GM12864 (cell line): Measurements from ENCODE around the gene EMX1.
A peak's percentile ranks its signal among the peaks of the same experiment; 100 is the strongest.

Experiments used
- DNase-seq: peaks from one replicate; pipeline ENCODE4 v3.0.0-alpha.2; 2011; ENCODE audit warnings: low read depth
- H3K4me3 ChIP-seq: 2 replicates; pipeline ENCODE4 v1.5.1; 2011; ENCODE audit warnings: mild to moderate bottlenecking, low read depth, low read length, control low read depth
- TF ChIP-seq, protein P1 (sequence below): IDR thresholded peaks from 2 replicates; pipeline ENCODE4 v1.5.1; 2011; ENCODE audit warnings: low read depth, mild to moderate bottlenecking, moderate library complexity, low read length, control low read depth, inconsistent platforms; ENCODE audit errors: missing control alignments

EMX1 gene

DNA sequence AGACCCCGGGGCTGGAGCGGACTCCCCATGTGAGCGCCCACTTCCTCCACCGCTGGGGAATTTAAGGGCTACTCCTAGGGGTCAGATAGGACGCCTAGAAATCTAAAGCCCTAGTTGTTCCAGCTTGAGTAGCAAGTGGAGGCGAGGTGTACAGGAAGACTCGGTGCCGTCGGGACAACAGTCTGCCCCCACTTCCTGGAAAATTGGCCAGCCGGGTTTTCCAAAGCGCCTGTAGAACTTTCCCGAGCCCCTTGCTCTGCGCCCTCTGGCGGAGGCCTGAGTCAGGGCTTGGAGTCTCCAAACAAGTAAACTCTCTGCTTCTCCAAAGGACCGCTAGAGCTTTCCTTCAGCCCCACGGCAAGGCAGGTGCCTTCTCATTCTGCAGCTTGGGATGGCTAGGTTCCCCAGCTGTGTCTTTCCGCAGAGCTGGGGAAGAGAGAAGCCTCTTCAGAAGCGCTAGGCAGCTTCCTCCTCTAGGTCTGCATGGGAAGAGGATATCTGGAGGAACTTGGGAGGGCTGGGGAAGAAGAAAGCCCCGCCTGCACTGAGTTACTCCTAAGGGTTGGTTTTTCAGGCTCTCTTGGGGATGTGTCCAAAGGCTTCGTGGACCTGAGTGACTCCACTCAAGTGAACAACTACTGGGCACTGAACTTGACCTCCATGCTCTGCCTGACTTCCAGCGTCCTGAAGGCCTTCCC is 29.4 kb upstream of the EMX1 start:
- no peak for DNase-seq
- TF ChIP-seq, protein P1, sequence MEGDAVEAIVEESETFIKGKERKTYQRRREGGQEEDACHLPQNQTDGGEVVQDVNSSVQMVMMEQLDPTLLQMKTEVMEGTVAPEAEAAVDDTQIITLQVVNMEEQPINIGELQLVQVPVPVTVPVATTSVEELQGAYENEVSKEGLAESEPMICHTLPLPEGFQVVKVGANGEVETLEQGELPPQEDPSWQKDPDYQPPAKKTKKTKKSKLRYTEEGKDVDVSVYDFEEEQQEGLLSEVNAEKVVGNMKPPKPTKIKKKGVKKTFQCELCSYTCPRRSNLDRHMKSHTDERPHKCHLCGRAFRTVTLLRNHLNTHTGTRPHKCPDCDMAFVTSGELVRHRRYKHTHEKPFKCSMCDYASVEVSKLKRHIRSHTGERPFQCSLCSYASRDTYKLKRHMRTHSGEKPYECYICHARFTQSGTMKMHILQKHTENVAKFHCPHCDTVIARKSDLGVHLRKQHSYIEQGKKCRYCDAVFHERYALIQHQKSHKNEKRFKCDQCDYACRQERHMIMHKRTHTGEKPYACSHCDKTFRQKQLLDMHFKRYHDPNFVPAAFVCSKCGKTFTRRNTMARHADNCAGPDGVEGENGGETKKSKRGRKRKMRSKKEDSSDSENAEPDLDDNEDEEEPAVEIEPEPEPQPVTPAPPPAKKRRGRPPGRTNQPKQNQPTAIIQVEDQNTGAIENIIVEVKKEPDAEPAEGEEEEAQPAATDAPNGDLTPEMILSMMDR = peak; percentile 98
- H3K4me3 ChIP-seq = peak overlapping the region; percentile 67

DNA sequence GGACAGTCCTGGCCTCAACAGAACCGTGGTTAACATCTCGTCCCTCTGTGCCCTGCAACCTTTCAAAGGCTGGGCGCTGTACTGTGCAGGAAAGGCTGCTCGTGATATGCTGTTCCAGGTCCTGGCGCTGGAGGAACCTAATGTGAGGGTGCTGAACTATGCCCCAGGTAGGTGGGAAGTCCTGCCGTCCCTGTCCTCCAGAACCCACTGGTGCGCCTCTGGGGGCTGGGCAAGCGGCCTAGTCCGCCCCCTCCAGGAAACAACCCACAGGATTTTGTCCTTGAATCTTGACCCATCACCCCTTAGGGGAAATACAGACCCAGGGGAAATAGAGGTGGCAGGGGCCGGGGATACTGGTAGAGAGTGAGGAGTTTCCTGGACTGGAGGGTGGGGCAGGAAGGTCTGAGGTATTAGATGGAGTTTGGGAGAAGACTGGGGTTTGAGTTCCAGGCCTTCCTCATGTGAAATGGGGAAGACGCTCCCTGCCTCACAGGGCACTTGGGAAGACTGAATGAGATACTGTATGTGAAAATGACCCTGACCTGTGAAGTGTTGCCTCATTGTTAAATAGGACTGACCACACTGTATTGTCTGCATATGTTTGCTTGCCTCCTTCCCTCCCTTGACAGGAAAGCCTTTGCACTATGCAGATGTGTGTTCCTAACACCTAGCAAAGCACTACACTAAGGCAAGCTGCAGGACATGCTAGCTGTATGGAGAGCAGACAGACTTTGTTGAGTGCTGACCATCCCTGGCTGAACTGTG is 28.7 kb upstream of the EMX1 start:
- TF ChIP-seq, protein P1 = no peak
- H3K4me3 ChIP-seq = no peak overlapping the region
- no peak for DNase-seq

DNA sequence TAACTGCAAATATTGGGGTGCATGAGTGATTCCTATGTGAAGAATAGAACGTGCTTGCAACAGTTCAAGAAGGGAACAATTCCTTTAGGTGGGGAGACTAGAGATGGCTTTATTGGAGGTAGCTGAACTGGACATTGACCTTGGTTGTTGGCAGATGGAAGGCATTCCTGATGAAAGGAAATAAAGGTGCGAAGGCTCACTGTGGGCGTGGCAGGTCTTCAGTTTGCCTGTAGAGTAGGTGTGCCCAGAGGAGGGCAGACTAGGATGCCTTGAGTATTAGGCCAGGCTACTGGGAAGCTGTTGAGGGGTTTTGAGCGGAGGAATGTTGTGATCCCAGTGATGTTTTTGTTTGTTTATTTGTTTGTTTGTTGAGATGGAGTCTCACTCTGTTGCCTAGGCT is 27.3 kb upstream of the EMX1 start:
- no peak overlapping the region for H3K4me3 ChIP-seq
- TF ChIP-seq, protein P1 = no peak
- DNase-seq = no peak

DNA sequence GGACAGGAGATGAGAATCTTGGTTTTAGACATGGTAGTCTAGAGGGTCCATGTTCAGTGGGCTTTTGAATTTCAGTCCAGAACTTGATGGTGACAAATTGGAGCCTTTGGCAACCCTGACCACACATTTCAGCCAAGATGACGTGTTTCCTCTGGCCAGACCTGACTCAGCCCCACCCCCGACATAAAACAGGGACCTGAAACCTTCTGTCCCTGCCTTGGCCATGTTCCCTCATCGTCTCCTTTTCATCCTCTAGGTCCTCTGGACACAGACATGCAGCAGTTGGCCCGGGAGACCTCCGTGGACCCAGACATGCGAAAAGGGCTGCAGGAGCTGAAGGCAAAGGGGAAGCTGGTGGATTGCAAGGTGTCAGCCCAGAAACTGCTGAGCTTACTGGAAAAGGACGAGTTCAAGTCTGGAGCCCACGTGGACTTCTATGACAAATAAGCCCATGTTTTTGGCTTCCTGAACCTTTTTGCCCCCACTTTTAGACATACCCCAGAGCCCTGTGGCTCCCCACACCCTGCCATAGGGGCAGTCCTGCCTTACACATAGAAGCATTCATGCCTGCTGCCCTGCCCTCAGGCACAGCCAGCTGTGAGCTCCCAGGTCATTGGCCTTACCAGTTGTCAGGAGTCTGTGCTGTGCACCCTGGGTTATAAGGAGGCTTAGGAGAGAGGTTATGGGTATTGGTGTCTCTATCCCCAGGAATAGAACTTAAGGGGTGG is 26.1 kb upstream of the EMX1 start:
- TF ChIP-seq, protein P1 = no peak
- DNase-seq = no peak
- H3K4me3 ChIP-seq = no peak overlapping the region

DNA sequence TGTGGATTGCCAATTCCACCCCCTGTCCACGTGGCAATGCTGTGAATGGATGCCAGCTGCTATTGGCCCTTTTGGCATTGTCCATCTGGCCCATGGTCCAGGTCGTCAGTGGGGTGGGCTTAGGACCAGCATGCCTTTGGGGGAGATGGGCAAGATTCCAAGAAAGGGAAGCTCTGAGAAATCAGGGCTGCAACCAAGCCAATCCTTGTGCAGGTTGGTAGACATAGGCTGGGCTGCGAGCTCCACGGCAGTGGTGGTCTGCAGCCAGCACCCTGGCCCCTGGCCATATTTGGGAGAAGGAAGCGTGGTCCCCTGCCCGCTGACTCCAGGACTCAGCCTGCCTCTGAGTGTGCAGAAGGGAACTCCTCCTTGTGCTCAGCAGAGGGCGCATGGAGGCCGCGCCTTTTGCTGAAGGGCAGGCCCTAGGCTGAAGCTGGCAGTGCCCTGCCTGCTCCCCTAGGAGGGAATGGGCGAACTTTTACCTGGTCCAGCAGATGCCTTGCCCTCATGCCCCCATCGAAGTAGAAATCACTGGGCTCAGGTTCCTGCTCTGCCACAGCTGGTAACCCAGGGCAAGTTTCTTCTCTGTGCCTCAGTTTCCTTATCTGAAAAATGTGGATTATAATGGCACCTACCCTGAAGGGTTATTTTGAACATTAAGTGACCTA is 24.7 kb upstream of the EMX1 start:
- no peak overlapping the region for H3K4me3 ChIP-seq
- DNase-seq = no peak
- TF ChIP-seq, protein P1 = peak; percentile 90

DNA sequence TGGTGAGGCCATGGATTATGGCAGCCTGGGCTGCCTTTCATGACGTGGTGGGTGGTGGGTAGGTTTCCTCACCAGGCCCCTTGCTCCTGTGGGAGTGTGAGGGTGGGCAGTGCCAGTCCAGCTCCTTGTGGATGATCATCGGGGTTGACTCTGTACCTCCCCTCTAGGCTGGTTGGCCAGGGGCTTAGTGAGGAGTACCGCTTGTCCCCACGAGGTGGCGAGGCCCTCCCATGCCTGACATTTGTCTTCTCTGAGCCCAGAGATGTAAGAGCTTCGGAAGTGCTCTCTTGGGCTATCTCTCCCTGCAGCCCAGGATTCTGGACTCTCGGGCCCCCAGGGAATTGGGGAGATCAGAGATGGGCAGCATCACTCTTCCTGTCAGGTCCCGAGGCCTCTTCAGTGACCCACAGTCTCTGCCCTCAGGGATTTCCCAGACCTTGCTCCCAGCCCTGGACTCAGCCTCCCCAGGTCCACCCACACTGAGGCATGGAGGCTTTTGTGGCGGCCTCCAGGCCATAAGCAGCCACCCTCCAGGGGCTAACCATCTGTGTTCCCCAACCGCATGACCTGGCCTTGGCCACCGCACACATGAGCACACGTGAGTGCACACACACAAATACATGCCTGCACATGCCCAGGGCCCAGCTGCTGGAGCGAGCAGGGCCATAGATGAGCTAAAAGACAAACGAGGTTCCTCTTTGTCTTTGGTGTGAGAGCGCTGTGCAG is 23.6 kb upstream of the EMX1 start:
- H3K4me3 ChIP-seq = no peak overlapping the region
- DNase-seq = peak; percentile 30
- TF ChIP-seq, protein P1 = peak; percentile 81
